ENCODE data around the gene PIK3R5. TPM values are rescaled to one million over a fixed set of nuclear protein-coding genes. Genes with fewer than 3 reads are reported as not detected.

Gene PIK3R5
- total and polyA plus RNA-seq, 2 donors (not counting 3 experiments of a cell fraction or from before 2014, with no cell fraction given) = not detected

- CTCF ChIA-PET = no interaction called here
- H3K4me2 ChIP-seq (ENCODE audit: insufficient read depth, low read length) = no peak overlapping the region
- TF ChIP-seq POLR2A (IDR thresholded peaks at IDR 0.05; ENCODE audit: low read depth, low read length) (no peak), EZH2 (IDR thresholded peaks at IDR 0.05; ENCODE audit: borderline replicate concordance, low read depth, low read length, severe bottlenecking) (no peak), FOS (IDR thresholded peaks at IDR 0.05; ENCODE audit: borderline replicate concordance, insufficient read depth, low read length) (no peak), GATA2 (IDR thresholded peaks at IDR 0.05; ENCODE audit: insufficient read depth, insufficient read length, low read depth, low read length) (no peak), POLR2AphosphoS5 (IDR thresholded peaks at IDR 0.05; ENCODE audit: insufficient read depth, low read depth, low read length) (no peak), MYC (IDR thresholded peaks at IDR 0.05; ENCODE audit: low read depth, low read length) (no peak), JUN (IDR thresholded peaks at IDR 0.05; ENCODE audit: borderline replicate concordance, insufficient read depth, insufficient read length, low read depth) (no peak)
- TF ChIP-seq, protein P1, sequence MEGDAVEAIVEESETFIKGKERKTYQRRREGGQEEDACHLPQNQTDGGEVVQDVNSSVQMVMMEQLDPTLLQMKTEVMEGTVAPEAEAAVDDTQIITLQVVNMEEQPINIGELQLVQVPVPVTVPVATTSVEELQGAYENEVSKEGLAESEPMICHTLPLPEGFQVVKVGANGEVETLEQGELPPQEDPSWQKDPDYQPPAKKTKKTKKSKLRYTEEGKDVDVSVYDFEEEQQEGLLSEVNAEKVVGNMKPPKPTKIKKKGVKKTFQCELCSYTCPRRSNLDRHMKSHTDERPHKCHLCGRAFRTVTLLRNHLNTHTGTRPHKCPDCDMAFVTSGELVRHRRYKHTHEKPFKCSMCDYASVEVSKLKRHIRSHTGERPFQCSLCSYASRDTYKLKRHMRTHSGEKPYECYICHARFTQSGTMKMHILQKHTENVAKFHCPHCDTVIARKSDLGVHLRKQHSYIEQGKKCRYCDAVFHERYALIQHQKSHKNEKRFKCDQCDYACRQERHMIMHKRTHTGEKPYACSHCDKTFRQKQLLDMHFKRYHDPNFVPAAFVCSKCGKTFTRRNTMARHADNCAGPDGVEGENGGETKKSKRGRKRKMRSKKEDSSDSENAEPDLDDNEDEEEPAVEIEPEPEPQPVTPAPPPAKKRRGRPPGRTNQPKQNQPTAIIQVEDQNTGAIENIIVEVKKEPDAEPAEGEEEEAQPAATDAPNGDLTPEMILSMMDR (IDR thresholded peaks at IDR 0.05; ENCODE audit: extremely low read depth in 1 of 2, insufficient read depth in 1 of 2, low read depth in 1 of 2, low read length in 2 of 2) = no peak
- TF ChIP-seq, protein P2, sequence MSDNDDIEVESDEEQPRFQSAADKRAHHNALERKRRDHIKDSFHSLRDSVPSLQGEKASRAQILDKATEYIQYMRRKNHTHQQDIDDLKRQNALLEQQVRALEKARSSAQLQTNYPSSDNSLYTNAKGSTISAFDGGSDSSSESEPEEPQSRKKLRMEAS (IDR thresholded peaks at IDR 0.05; ENCODE audit: insufficient read depth, insufficient read length) = no peak
- no peaks in the 10 kb centered on the region for H3K9me1 ChIP-seq (replicated peaks; ENCODE audit: control insufficient read depth, extremely low read depth, insufficient read depth, low read length)
- no TSS peak for BruUV-seq (replicated peaks)
- no peak overlapping the region for H3K4me3 ChIP-seq (replicated peaks in 1 of 3; ENCODE audit: insufficient read depth in 1 of 3, low read depth in 1 of 3, low read length in 3 of 3)
- intact Hi-C loops (cut with micrococcal nuclease) = no loop called here
- H3K4me1 ChIP-seq (ENCODE audit: control insufficient read depth, extremely low read depth, insufficient read depth, low read length) = no peaks in the 10 kb centered on the region
- no peak overlapping the region for H3K9ac ChIP-seq (replicated peaks; ENCODE audit: extremely low read depth, insufficient read depth, low read length)
- no peaks in the 10 kb centered on the region for H3K9me3 ChIP-seq (replicated peaks; ENCODE audit: control insufficient read depth, insufficient read depth, low read length)
- no peaks in the 10 kb centered on the region for H3K79me2 ChIP-seq (ENCODE audit: control insufficient read depth, insufficient read depth, low read length)
- dilution Hi-C loops (cut with MboI; ENCODE audit: extremely low pct_ligation_motif_present, low sequenced_read_pairs) = no loop called here
- FAIRE-seq (no peak), DNase-seq (ENCODE audit: low read depth, low spot score) (no peak)
- H4K20me1 ChIP-seq (replicated peaks; ENCODE audit: control insufficient read depth, extremely low read depth, insufficient read depth, low read length) = no peaks in the 10 kb centered on the region
- H3K27me3 ChIP-seq (ENCODE audit: control insufficient read depth in 2 of 2, insufficient read depth in 2 of 2, low read length in 2 of 2) = no peaks in the 10 kb centered on the region
- no peaks in the 10 kb centered on the region for H3K36me3 ChIP-seq (ENCODE audit: control insufficient read depth in 2 of 2, extremely low read depth in 1 of 2, insufficient read depth in 2 of 2, low read length in 2 of 2)
- POLR2A ChIA-PET = no interaction called here
- H2AFZ ChIP-seq (ENCODE audit: low read depth, low read length) = no peak overlapping the region
- no peak overlapping the region for H3K27ac ChIP-seq (ENCODE audit: insufficient read depth, low read depth, low read length)
Measured at GRCh38 chr17:8843344-8843743, 122.2 kb downstream of the PIK3R5 start.

All from endothelial cell of umbilical vein (primary cell).